PC-3 (cell line): ENCODE results near the gene PRKAG3. TPM values are rescaled to one million over a fixed set of nuclear protein-coding genes. Genes with fewer than 3 reads are reported as not detected.

ENCODE experiments used
- ATAC-seq: fragments of 200-7000 bp; cut with Tn5 transposase; 2 replicates; pipeline ENCODE4 v1.9.1; 2020; ENCODE audit warnings: mild to moderate bottlenecking, moderate library complexity
- BruUV-seq: library from RNA; stranded (reverse); fragments of 400-500 nt; replicated peaks from 2 replicates; lab custom pipeline; 2021; lab: Mats Ljungman, UMichigan
- CTCF ChIA-PET: fragments of 300-600 bp; sonication (Branson Sonifier 250); formaldehyde crosslinking; loops from one replicate; lab custom pipeline; 2022; ENCODE audit warnings: antibody characterized with exemption; lab: Charles Lee
- POLR2A ChIA-PET: fragments of 300-600 bp; sonication (Branson Sonifier 250); formaldehyde crosslinking; loops from one replicate; lab custom pipeline; 2022; ENCODE audit warnings: antibody characterized with exemption; ENCODE audit not compliant: unreplicated experiment; lab: Charles Lee
- DNase-seq: peaks from one replicate; pipeline ENCODE4 v3.0.0-alpha.2; 2015
- H2AFZ ChIP-seq: fragments of 300-600 bp; sonication (generic); 2 replicates; pipeline ENCODE4 v1.6.0; 2016; ENCODE audit warnings: antibody characterized with exemption, low read length
- H3F3A ChIP-seq: fragments of 300-600 bp; sonication (generic); one replicate; pipeline ENCODE4 v1.6.0; 2017; ENCODE audit warnings: antibody characterized with exemption, low read length, control low read depth, mild to moderate bottlenecking; ENCODE audit not compliant: unreplicated experiment
- H3K27ac ChIP-seq: fragments of 300-600 bp; sonication (generic); 2 replicates; pipeline ENCODE4 v1.5.1; 2016; ENCODE audit warnings: mild to moderate bottlenecking, low read length
- H3K27me3 ChIP-seq: fragments of 300-600 bp; sonication (generic); 2 replicates; pipeline ENCODE4 v1.6.1; 2016; ENCODE audit warnings: low read length, mixed read lengths
- H3K36me3 ChIP-seq: fragments of 300-600 bp; sonication (generic); 2 replicates; pipeline ENCODE4 v1.6.1; 2016; ENCODE audit warnings: low read depth, mixed run types, low read length, mixed read lengths
- H3K4me1 ChIP-seq: fragments of 300-600 bp; sonication (generic); 2 replicates; pipeline ENCODE4 v1.5.1; 2016; ENCODE audit warnings: low read length; ENCODE audit not compliant: insufficient read depth
- H3K4me2 ChIP-seq: fragments of 300-600 bp; sonication (generic); 2 replicates; pipeline ENCODE4 v1.6.0; 2016; ENCODE audit warnings: low read length
- H3K4me3 ChIP-seq: fragments of 300-600 bp; sonication (generic); 2 replicates; pipeline ENCODE4 v1.5.1; 2016; ENCODE audit warnings: mild to moderate bottlenecking, low read length, mixed read lengths
- H3K79me2 ChIP-seq: fragments of 300-600 bp; sonication (generic); 2 replicates; pipeline ENCODE4 v1.6.1; 2017; ENCODE audit warnings: low read length, mixed read lengths
- H3K9ac ChIP-seq: fragments of 300-600 bp; sonication (generic); 2 replicates; pipeline ENCODE4 v1.6.0; 2016; ENCODE audit warnings: mild to moderate bottlenecking, low read length
- H3K9me2 ChIP-seq: fragments of 300-600 bp; sonication (generic); replicated peaks from 2 replicates; pipeline ENCODE4 v1.6.1; 2016; ENCODE audit warnings: mixed run types, low read length, mixed read lengths
- H3K9me3 ChIP-seq: fragments of 300-600 bp; sonication (generic); 2 replicates; pipeline ENCODE4 v1.6.1; 2016; ENCODE audit warnings: low read length, mixed read lengths
- H4K20me1 ChIP-seq: fragments of 300-600 bp; sonication (generic); 2 replicates; pipeline ENCODE4 v1.6.1; 2016; ENCODE audit warnings: low read length, mixed read lengths
- EZH2 ChIP-seq: fragments of 300-600 bp; sonication (generic); IDR thresholded peaks from one replicate; pipeline ENCODE4 v1.6.1; 2017; ENCODE audit warnings: antibody characterized with exemption, mild to moderate bottlenecking, low read length; ENCODE audit not compliant: unreplicated experiment
- EZH2phosphoT487 ChIP-seq: fragments of 300-600 bp; sonication (generic); IDR thresholded peaks from 2 replicates; pipeline ENCODE4 v1.6.1; 2018; ENCODE audit warnings: mild to moderate bottlenecking, antibody characterized with exemption, low read length, borderline replicate concordance
- intact Hi-C: fragments of 100-400 bp; cut with micrococcal nuclease; formaldehyde crosslinking; loops from 2 replicates; pipeline ENCODE4 v1.9.0; 2023
- total RNA-seq: library from RNA; depleted of rRNA; stranded (reverse); fragments of >200 nt; gene quantifications from 2 replicates; pipeline ENCODE4 v1.2.3, GENCODE V29; 2014
- TF ChIP-seq, protein P1 (sequence below): fragments of 300-600 bp; sonication (generic); conservative IDR thresholded peaks from 2 replicates; pipeline ENCODE4 v1.5.1; 2017; ENCODE audit warnings: antibody characterized with exemption, low read depth, mild to moderate bottlenecking, low read length

Gene PRKAG3
- total RNA-seq, 1 experiment from 2014 or later: not detected

- ATAC-seq: peak; percentile 84
- H3K9me3 ChIP-seq: no peaks in the 10 kb centered on the region
- H3F3A ChIP-seq: no peaks in the 10 kb centered on the region
- H3K4me2 ChIP-seq: peak overlapping the region; percentile 33
- TF ChIP-seq EZH2phosphoT487 (no peak), EZH2 (no peak)
- TF ChIP-seq, protein P1, sequence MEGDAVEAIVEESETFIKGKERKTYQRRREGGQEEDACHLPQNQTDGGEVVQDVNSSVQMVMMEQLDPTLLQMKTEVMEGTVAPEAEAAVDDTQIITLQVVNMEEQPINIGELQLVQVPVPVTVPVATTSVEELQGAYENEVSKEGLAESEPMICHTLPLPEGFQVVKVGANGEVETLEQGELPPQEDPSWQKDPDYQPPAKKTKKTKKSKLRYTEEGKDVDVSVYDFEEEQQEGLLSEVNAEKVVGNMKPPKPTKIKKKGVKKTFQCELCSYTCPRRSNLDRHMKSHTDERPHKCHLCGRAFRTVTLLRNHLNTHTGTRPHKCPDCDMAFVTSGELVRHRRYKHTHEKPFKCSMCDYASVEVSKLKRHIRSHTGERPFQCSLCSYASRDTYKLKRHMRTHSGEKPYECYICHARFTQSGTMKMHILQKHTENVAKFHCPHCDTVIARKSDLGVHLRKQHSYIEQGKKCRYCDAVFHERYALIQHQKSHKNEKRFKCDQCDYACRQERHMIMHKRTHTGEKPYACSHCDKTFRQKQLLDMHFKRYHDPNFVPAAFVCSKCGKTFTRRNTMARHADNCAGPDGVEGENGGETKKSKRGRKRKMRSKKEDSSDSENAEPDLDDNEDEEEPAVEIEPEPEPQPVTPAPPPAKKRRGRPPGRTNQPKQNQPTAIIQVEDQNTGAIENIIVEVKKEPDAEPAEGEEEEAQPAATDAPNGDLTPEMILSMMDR: no peak
- H4K20me1 ChIP-seq: no peaks in the 10 kb centered on the region
- H3K4me1 ChIP-seq: peaks cover 27% of the 10 kb centered on the region
- no peak overlapping the region for H2AFZ ChIP-seq
- no peak overlapping the region for H3K9ac ChIP-seq
- H3K27ac ChIP-seq: no peak overlapping the region
- ChIA-PET CTCF (interaction anchor here (0.6 kb wide), 1 partner anchor 24 kb away, joined by 6 read pairs; no protein-coding TSS in a partner anchor), POLR2A (no interaction called here)
- no peaks in the 10 kb centered on the region for H3K27me3 ChIP-seq
- intact Hi-C loops: no loop called here
- no peaks in the 10 kb centered on the region for H3K36me3 ChIP-seq
- BruUV-seq: no TSS peak
- H3K9me2 ChIP-seq: no peaks in the 10 kb centered on the region
- H3K79me2 ChIP-seq: no peaks in the 10 kb centered on the region
- DNase-seq: peak; percentile 61
- no peak overlapping the region for H3K4me3 ChIP-seq
Observed at GRCh38 chr2:218832520-218832919, 917 bp upstream of the PRKAG3 start.

GRCh38 chr2:218832081-218832480, 478 bp upstream of the PRKAG3 start:
- intact Hi-C loops: no loop called here
- H3K4me1 ChIP-seq: peaks cover 27% of the 10 kb centered on the region
- no peaks in the 10 kb centered on the region for H3K79me2 ChIP-seq
- no TSS peak for BruUV-seq
- H2AFZ ChIP-seq: no peak overlapping the region
- no peaks in the 10 kb centered on the region for H4K20me1 ChIP-seq
- ChIA-PET CTCF (interaction anchor here (0.6 kb wide), 2 partner anchors 23 to 105 kb away, joined by 3 to 6 read pairs; no protein-coding TSS in a partner anchor), POLR2A (interaction anchor here (0.7 kb wide), 1 partner anchor 115 kb away, joined by 3 read pairs; no protein-coding TSS in a partner anchor)
- H3K4me3 ChIP-seq: no peak overlapping the region
- H3K9me3 ChIP-seq: no peaks in the 10 kb centered on the region
- H3K36me3 ChIP-seq: no peaks in the 10 kb centered on the region
- DNase-seq: no peak
- no peaks in the 10 kb centered on the region for H3K9me2 ChIP-seq
- no peak for TF ChIP-seq EZH2phosphoT487
- no peak for TF ChIP-seq EZH2
- TF ChIP-seq, protein P1: no peak
- peak; percentile 14; the same call in 1 of the 2 replicates for ATAC-seq
- no peak overlapping the region for H3K9ac ChIP-seq
- H3K27me3 ChIP-seq: no peaks in the 10 kb centered on the region
- peak overlapping the region; percentile 33 for H3K4me2 ChIP-seq
- H3F3A ChIP-seq: no peaks in the 10 kb centered on the region
- H3K27ac ChIP-seq: no peak overlapping the region

DNA sequence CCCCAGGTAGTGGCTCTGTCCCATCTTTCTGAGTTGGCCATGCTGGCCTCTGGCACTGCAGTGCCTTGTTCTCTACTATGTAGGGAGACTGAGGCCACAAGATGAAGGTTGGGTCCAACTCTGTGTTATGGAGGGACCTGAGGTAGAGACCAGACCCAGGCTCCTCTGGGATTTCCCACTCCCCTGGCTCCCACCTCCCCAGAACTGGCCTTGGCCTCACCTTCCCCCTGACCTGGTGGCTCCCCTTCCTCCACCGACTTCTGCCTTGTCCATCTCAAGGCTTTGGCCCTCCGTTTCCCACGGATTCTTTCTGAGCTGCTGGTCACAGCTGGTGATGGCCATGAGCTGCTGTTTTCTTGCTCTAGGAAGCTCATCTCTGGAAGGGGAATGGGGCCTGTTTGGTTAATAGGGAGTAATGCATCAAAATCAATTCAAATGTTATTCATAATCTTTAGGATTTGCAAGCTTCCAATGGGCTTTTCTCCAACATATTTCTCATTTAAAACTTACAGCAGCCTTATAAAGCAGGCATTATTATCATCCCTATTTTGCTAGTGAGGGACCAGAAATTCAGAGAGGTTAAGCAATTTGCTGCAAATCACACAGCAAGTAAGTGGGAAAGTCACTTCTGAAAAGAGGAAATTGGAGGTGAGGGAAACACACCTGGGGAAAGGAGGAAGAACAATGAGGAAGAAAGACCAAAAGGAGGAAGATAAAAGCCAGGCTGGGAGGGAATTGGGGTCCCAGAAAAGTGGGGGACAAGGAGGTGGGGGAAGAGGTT, 887 bp downstream of the PRKAG3 start:
- intact Hi-C loops: no loop called here
- POLR2A ChIA-PET: no interaction called here
- H3K79me2 ChIP-seq: no peaks in the 10 kb centered on the region

More for the DNA sequence above, 887 bp downstream of the PRKAG3 start:
- Histone ChIP-seq H4K20me1 (no peaks in the 10 kb centered on the region), H3K27ac (no peak overlapping the region), H3K9me3 (no peaks in the 10 kb centered on the region), H3F3A (no peaks in the 10 kb centered on the region), H3K27me3 (no peaks in the 10 kb centered on the region), H2AFZ (no peak overlapping the region), H3K9ac (no peak overlapping the region), H3K4me3 (no peak overlapping the region), H3K36me3 (no peaks in the 10 kb centered on the region), H3K4me1 (peaks cover 27% of the 10 kb centered on the region), H3K4me2 (no peak overlapping the region), H3K9me2 (no peaks in the 10 kb centered on the region)
- no TSS peak for BruUV-seq
- DNase-seq (no peak), ATAC-seq (no peak)
- CTCF ChIA-PET: no interaction called here
- TF ChIP-seq EZH2phosphoT487 (no peak), EZH2 (no peak)
- TF ChIP-seq, protein P1: no peak
